Breast epithelium (tissue), 3 donors: ENCODE data around the gene ELMO1.

Experiments
- POLR2A ChIP-seq: fragments of 450-650 bp; IDR thresholded peaks from one replicate; pipeline ENCODE4 v1.6.1; 2016; ENCODE audit warnings: antibody characterized with exemption, mild to moderate bottlenecking, moderate library complexity
- TF ChIP-seq, protein P1 (sequence below), 3 donors: fragments of 450-650 bp; IDR thresholded peaks; one replicate each; pipeline ENCODE4 v1.5.1; 2016 to 2017; ENCODE audit warnings: antibody characterized with exemption in 3 of 3, mild to moderate bottlenecking in 3 of 3, moderate library complexity in 3 of 3

DNA sequence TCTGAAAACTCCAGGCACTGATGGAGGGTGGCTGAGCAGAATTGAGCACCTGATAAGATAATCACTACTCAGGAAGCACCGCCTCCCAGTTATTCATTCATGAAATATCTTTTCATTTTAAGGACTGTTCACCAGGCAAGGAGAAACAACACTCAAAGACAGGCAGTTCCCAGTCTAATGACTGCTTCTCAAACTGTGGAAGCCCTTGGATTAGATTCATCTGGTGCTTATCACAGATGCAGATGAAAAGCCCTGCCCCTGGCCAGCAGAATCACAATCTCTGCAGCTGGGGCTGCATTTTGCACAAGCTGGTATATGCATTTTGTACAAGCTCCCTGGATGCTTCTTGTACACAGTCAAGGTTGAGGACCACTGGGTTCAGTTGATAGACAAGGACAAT lies 109.7 kb downstream of the ELMO1 start:
- TF ChIP-seq POLR2A: no peak
- TF ChIP-seq, protein P1, sequence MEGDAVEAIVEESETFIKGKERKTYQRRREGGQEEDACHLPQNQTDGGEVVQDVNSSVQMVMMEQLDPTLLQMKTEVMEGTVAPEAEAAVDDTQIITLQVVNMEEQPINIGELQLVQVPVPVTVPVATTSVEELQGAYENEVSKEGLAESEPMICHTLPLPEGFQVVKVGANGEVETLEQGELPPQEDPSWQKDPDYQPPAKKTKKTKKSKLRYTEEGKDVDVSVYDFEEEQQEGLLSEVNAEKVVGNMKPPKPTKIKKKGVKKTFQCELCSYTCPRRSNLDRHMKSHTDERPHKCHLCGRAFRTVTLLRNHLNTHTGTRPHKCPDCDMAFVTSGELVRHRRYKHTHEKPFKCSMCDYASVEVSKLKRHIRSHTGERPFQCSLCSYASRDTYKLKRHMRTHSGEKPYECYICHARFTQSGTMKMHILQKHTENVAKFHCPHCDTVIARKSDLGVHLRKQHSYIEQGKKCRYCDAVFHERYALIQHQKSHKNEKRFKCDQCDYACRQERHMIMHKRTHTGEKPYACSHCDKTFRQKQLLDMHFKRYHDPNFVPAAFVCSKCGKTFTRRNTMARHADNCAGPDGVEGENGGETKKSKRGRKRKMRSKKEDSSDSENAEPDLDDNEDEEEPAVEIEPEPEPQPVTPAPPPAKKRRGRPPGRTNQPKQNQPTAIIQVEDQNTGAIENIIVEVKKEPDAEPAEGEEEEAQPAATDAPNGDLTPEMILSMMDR (IDR thresholded peaks at IDR 0.05): no peak
